HepG2 (cell line): Measurements from ENCODE around the gene IKZF3. TPM values are rescaled to one million over a fixed set of nuclear protein-coding genes. Genes with fewer than 3 reads are reported as not detected.
A peak's percentile ranks its signal among the peaks of the same experiment; 100 is the strongest.

ENCODE experiments used
- ADNP ChIP-seq: sonication (generic); formaldehyde crosslinking; IDR thresholded peaks from 2 replicates; pipeline ENCODE4 v1.4.0; 2020; ENCODE audit warnings: missing genetic modification reagents
- GPN1 ChIP-seq: sonication (generic); formaldehyde crosslinking; IDR thresholded peaks from 2 replicates; pipeline ENCODE4 v1.5.1; 2020; ENCODE audit warnings: missing genetic modification reagents, borderline replicate concordance
- KDM4B ChIP-seq: sonication (generic); formaldehyde crosslinking; IDR thresholded peaks from 2 replicates; pipeline ENCODE4 v1.4.0; 2020; ENCODE audit warnings: missing genetic modification reagents
- MAFK ChIP-seq, 2 experiments: IDR thresholded peaks in 1 of 2; conservative IDR thresholded peaks in 1 of 2; 2 replicates each; pipeline ENCODE4 v1.6.1; 2011; ENCODE audit warnings: improper control_type of control experiment in 2 of 2, low read length in 2 of 2
- MIXL1 ChIP-seq: IDR thresholded peaks from 2 replicates; pipeline ENCODE4 v1.6.1; 2016
- NR2F1 ChIP-seq, 2 experiments: fragments of 450-650 bp in 1 of 2; formaldehyde crosslinking in 1 of 2; IDR thresholded peaks; 2 replicates each; pipeline versions ENCODE4 v1.5.0 to v1.6.1; 2016 to 2020; ENCODE audit warnings: mild to moderate bottlenecking in 1 of 2, missing compliant biosample characterization in 1 of 2, missing genetic modification reagents in 1 of 2, moderate library complexity in 1 of 2
- PHF8 ChIP-seq: sonication (generic); formaldehyde crosslinking; IDR thresholded peaks from 2 replicates; pipeline ENCODE4 v1.5.0; 2020; ENCODE audit warnings: missing genetic modification reagents
- REXO4 ChIP-seq: sonication (generic); formaldehyde crosslinking; IDR thresholded peaks from 2 replicates; pipeline ENCODE4 v1.8.0; 2022; ENCODE audit warnings: missing genetic modification reagents, mild to moderate bottlenecking, borderline replicate concordance
- RXRB ChIP-seq: IDR thresholded peaks from 2 replicates; pipeline ENCODE4 v1.6.1; 2016; ENCODE audit warnings: borderline replicate concordance, missing genetic modification reagents, missing compliant biosample characterization
- SIX1 ChIP-seq: sonication (generic); formaldehyde crosslinking; IDR thresholded peaks from 2 replicates; pipeline ENCODE4 v1.4.0; 2020; ENCODE audit warnings: missing genetic modification reagents, borderline replicate concordance
- SMAD3 ChIP-seq: sonication (generic); formaldehyde crosslinking; IDR thresholded peaks from 2 replicates; pipeline ENCODE4 v1.4.0; 2020; ENCODE audit warnings: missing genetic modification reagents
- THAP11 ChIP-seq: IDR thresholded peaks from 2 replicates; pipeline ENCODE4 v1.6.1; 2016; ENCODE audit warnings: missing biosample characterization, missing genetic modification reagents
- YY1 ChIP-seq: IDR thresholded peaks from 2 replicates; pipeline ENCODE4 v1.6.1; 2011; ENCODE audit warnings: low read length, low read depth, moderate library complexity, mild to moderate bottlenecking; ENCODE audit not compliant: insufficient read depth, insufficient replicate concordance
- ZBTB7B ChIP-seq: sonication (generic); formaldehyde crosslinking; IDR thresholded peaks from 2 replicates; pipeline ENCODE4 v1.4.0; 2020; ENCODE audit warnings: missing genetic modification reagents
- ZNF143 ChIP-seq: sonication (generic); formaldehyde crosslinking; IDR thresholded peaks from 2 replicates; pipeline ENCODE4 v1.4.0; 2020; ENCODE audit warnings: missing genetic modification reagents
- ZNF251 ChIP-seq: sonication (generic); formaldehyde crosslinking; IDR thresholded peaks from 2 replicates; pipeline ENCODE4 v1.9.0; 2021; ENCODE audit warnings: mild to moderate bottlenecking, missing genetic modification reagents
- ZNF44 ChIP-seq: sonication (generic); formaldehyde crosslinking; IDR thresholded peaks from 2 replicates; pipeline ENCODE4 v1.5.1; 2020; ENCODE audit warnings: mild to moderate bottlenecking, missing genetic modification reagents
- ZNF562 ChIP-seq: sonication (generic); formaldehyde crosslinking; IDR thresholded peaks from 2 replicates; pipeline ENCODE4 v1.8.0; 2022; ENCODE audit warnings: missing genetic modification reagents, borderline replicate concordance
- ZNF644 ChIP-seq: IDR thresholded peaks from 2 replicates; pipeline ENCODE4 v1.6.1; 2016; ENCODE audit warnings: low read depth
- ZNF713 ChIP-seq: sonication (generic); formaldehyde crosslinking; IDR thresholded peaks from 2 replicates; pipeline ENCODE4 v1.4.0; 2020; ENCODE audit warnings: mild to moderate bottlenecking, missing genetic modification reagents
- ZNF792 ChIP-seq: IDR thresholded peaks from 2 replicates; pipeline ENCODE4 v1.6.1; 2016
- ZSCAN25 ChIP-seq: sonication (generic); formaldehyde crosslinking; IDR thresholded peaks from 2 replicates; pipeline ENCODE4 v1.8.0; 2022; ENCODE audit warnings: mild to moderate bottlenecking, missing genetic modification reagents
- polyA plus RNA-seq, 8 experiments: library from polyadenylated mRNA; depleted of rRNA in 3 of 8; stranded (reverse) in 7 of 8; unstranded in 1 of 8; fragments of >200 nt; fragmentation: Illumina TruSeq in 4 of 8; extraction: Trizol in 4 of 8; gene quantifications; 2 replicates each; pipeline versions ENCODE4 v1.2.1 to v1.2.3, GENCODE V29; 2011 to 2016; ENCODE audit warnings: low read depth in 4 of 8, missing spikeins in 1 of 8, mixed read lengths in 1 of 8; ENCODE audit not compliant: insufficient read depth in 1 of 8
- total RNA-seq, 5 experiments: library from RNA; depleted of rRNA; stranded (reverse); fragments of >200 nt; fragmentation: Illumina TruSeq; extraction: Trizol; gene quantifications; 2 replicates each; pipeline ENCODE4 v1.2.3, GENCODE V29; 2016; ENCODE audit warnings: low read depth in 1 of 5
- TF ChIP-seq, protein P1 (sequence below): sonication (generic); formaldehyde crosslinking; IDR thresholded peaks from 2 replicates; pipeline ENCODE4 v1.4.0; 2020; ENCODE audit warnings: missing genetic modification reagents, borderline replicate concordance

IKZF3 gene
- total and polyA plus RNA-seq, 2 of the 13 experiments (the other 11 are each of a cell fraction or from before 2014, with no cell fraction given), result not detected

GRCh38 chr17:39904990-39905288 is 40.8 kb upstream of the IKZF3 start (continued):
- peak; percentile 3 for TF ChIP-seq YY1
- TF ChIP-seq SMAD3 (CRISPR knock-in tag), result peak; percentile 2; the same call in 1 of the 2 replicates
- TF ChIP-seq REXO4 (CRISPR knock-in tag), result no peak
- TF ChIP-seq ZNF644, result peak; percentile 4; the same call in 1 of the 2 replicates
- 0 out of 2 replicates have a peak, but pooled peaks have one; percentile 4 for TF ChIP-seq ZBTB7B (CRISPR knock-in tag)
- 0 out of 4 replicates have a peak, but pooled peaks of 1 of the 2 experiments have one; percentile 16 for TF ChIP-seq NR2F1 (CRISPR knock-in tag; IDR thresholded peaks at IDR 0.05)
- no peak for TF ChIP-seq RXRB
- no peak for TF ChIP-seq MAFK (conservative IDR thresholded peaks at IDR 0.05 in 1 of 2, IDR thresholded peaks at IDR 0.05 in 1 of 2; ENCODE audit: low read length in 2 of 2)
- 0 out of 2 replicates have a peak, but pooled peaks have one; percentile 5 for TF ChIP-seq ZNF143 (CRISPR knock-in tag)
- peak; percentile 2; the same call in 1 of the 2 replicates for TF ChIP-seq PHF8 (CRISPR knock-in tag)
- TF ChIP-seq ZNF562 (CRISPR knock-in tag), result no peak
- TF ChIP-seq ZNF44 (CRISPR knock-in tag), result peak; percentile 5; the same call in 1 of the 2 replicates
- no peak for TF ChIP-seq SIX1 (CRISPR knock-in tag)
- TF ChIP-seq ADNP, result no peak
- 0 out of 2 replicates have a peak, but pooled peaks have one; percentile 28 for TF ChIP-seq ZSCAN25 (CRISPR knock-in tag)
- TF ChIP-seq ZNF251 (CRISPR knock-in tag), result no peak
- TF ChIP-seq ZNF713 (CRISPR knock-in tag), result no peak
- TF ChIP-seq ZNF792 (CRISPR knock-in tag), result 0 out of 2 replicates have a peak, but pooled peaks have one; percentile 6
- no peak for TF ChIP-seq GPN1 (CRISPR knock-in tag)
- no peak for TF ChIP-seq KDM4B (CRISPR knock-in tag)
- TF ChIP-seq, protein P1, sequence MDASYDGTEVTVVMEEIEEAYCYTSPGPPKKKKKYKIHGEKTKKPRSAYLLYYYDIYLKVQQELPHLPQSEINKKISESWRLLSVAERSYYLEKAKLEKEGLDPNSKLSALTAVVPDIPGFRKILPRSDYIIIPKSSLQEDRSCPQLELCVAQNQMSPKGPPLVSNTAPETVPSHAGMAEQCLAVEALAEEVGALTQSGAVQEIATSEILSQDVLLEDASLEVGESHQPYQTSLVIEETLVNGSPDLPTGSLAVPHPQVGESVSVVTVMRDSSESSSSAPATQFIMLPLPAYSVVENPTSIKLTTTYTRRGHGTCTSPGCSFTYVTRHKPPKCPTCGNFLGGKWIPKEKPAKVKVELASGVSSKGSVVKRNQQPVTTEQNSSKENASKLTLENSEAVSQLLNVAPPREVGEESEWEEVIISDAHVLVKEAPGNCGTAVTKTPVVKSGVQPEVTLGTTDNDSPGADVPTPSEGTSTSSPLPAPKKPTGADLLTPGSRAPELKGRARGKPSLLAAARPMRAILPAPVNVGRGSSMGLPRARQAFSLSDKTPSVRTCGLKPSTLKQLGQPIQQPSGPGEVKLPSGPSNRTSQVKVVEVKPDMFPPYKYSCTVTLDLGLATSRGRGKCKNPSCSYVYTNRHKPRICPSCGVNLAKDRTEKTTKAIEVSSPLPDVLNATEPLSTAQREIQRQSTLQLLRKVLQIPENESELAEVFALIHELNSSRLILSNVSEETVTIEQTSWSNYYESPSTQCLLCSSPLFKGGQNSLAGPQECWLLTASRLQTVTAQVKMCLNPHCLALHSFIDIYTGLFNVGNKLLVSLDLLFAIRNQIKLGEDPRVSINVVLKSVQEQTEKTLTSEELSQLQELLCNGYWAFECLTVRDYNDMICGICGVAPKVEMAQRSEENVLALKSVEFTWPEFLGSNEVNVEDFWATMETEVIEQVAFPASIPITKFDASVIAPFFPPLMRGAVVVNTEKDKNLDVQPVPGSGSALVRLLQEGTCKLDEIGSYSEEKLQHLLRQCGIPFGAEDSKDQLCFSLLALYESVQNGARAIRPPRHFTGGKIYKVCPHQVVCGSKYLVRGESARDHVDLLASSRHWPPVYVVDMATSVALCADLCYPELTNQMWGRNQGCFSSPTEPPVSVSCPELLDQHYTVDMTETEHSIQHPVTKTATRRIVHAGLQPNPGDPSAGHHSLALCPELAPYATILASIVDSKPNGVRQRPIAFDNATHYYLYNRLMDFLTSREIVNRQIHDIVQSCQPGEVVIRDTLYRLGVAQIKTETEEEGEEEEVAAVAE (CRISPR knock-in tag), result 0 out of 2 replicates have a peak, but pooled peaks have one; percentile 16
- no peak for TF ChIP-seq MIXL1 (CRISPR knock-in tag)
- TF ChIP-seq THAP11 (CRISPR knock-in tag), result no peak
